Measurements from ENCODE around the gene TRA2B.

GRCh38 chr3:185978516-185978915 is 40.7 kb upstream of the TRA2B start:
- no peak for TF ChIP-seq CTCF (IDR thresholded peaks at IDR 0.05)
- no peak for TF ChIP-seq REST (IDR thresholded peaks at IDR 0.05; ENCODE audit: insufficient read depth in 1 of 2, low read depth in 2 of 2, low read length in 1 of 2)
- TF ChIP-seq POLR2AphosphoS5 (IDR thresholded peaks at IDR 0.05; ENCODE audit: low read depth, low read length): no peak

Data from Panc1 (cell line).